Mononuclear cell (primary cell): ENCODE results near the gene HMGCL. TPM values are rescaled to one million over a fixed set of nuclear protein-coding genes. Genes with fewer than 3 reads are reported as not detected.
"Not testable (repeated sequence)": the region's sequence is repeated elsewhere in the genome, so short reads cannot be mapped to it uniquely, and the experiment has no call there.

Experiments
- H3K27me3 ChIP-seq: 2 replicates; pipeline ENCODE4 v1.6.0; 2011; ENCODE audit warnings: low read length, control low read depth; ENCODE audit not compliant: insufficient read depth
- H3K4me1 ChIP-seq: 2 replicates; pipeline ENCODE4 v1.5.1; 2011; ENCODE audit warnings: mild to moderate bottlenecking, low read length, control low read depth; ENCODE audit not compliant: insufficient read depth
- H3K4me3 ChIP-seq: 2 replicates; pipeline ENCODE4 v1.5.1; 2011; ENCODE audit warnings: mild to moderate bottlenecking, low read length, moderate library complexity
- H3K9me3 ChIP-seq: 2 replicates; pipeline ENCODE4 v1.5.1; 2011; ENCODE audit warnings: low read depth, mild to moderate bottlenecking, control low read depth, low read length
- total RNA-seq: library from RNA; depleted of rRNA; stranded (reverse); fragments of >200 nt; gene quantifications from one replicate; pipeline ENCODE4 v1.2.3, GENCODE V29; 2012

The HMGCL gene
- 7.3 TPM for total RNA-seq

GRCh38 chr1:23825076-23825761, at the start of gene HMGCL:
HMGCL (minus strand) TSS chr1:23825429; CDS start chr1:23825415, 14 bp downstream.
- Histone ChIP-seq H3K9me3 (no peaks in the 10 kb centered on the region), H3K4me1 (peaks cover 17% of the 10 kb centered on the region), H3K27me3 (no peaks in the 10 kb centered on the region), H3K4me3 (peak within 1 kb of the TSS; percentile 100)

GRCh38 chr1:23872421-23872820, 47.2 kb upstream of the HMGCL start:
- Histone ChIP-seq H3K4me3 (no peak overlapping the region), H3K9me3 (no peaks in the 10 kb centered on the region), H3K4me1 (peaks cover 23% of the 10 kb centered on the region), H3K27me3 (no peaks in the 10 kb centered on the region)

- no peaks in the 10 kb centered on the region for H3K9me3 ChIP-seq
- H3K4me1 ChIP-seq, result peaks cover 41% of the 10 kb centered on the region
- no peaks in the 10 kb centered on the region for H3K27me3 ChIP-seq
- no peak overlapping the region for H3K4me3 ChIP-seq
Measured at GRCh38 chr1:23869051-23869450, 43.8 kb upstream of the HMGCL start.

- H3K9me3 ChIP-seq, result no peaks in the 10 kb centered on the region
- peaks cover 41% of the 10 kb centered on the region for H3K4me1 ChIP-seq
- H3K27me3 ChIP-seq, result no peaks in the 10 kb centered on the region
- H3K4me3 ChIP-seq, result peak overlapping the region; percentile 72
Measured at GRCh38 chr1:23868557-23869016, 43.4 kb upstream of the HMGCL start.

- H3K4me1 ChIP-seq, result peaks cover 41% of the 10 kb centered on the region
- H3K4me3 ChIP-seq, result peak within 1 kb of the TSS; percentile 72
- no peaks in the 10 kb centered on the region for H3K27me3 ChIP-seq
- H3K9me3 ChIP-seq, result no peaks in the 10 kb centered on the region
Measured at GRCh38 chr1:23867895-23868556, 42.8 kb upstream of the HMGCL start, which contains the start of gene FUCA1. FUCA1 (minus strand) TSS chr1:23868290; CDS start chr1:23868286, 4 bp downstream.

- no peaks in the 10 kb centered on the region for H3K9me3 ChIP-seq
- peaks cover 41% of the 10 kb centered on the region for H3K4me1 ChIP-seq
- peak overlapping the region; percentile 72 for H3K4me3 ChIP-seq
- H3K27me3 ChIP-seq, result no peaks in the 10 kb centered on the region
Measured at GRCh38 chr1:23867542-23867894, 42.3 kb upstream of the HMGCL start.

- Histone ChIP-seq H3K27me3 (no peaks in the 10 kb centered on the region), H3K4me3 (no peak overlapping the region), H3K9me3 (no peaks in the 10 kb centered on the region), H3K4me1 (peaks cover 41% of the 10 kb centered on the region)
Measured at GRCh38 chr1:23865543-23865930, 40.3 kb upstream of the HMGCL start.

GRCh38 chr1:23864801-23865542, 39.7 kb upstream of the HMGCL start:
- Histone ChIP-seq H3K9me3 (no peaks in the 10 kb centered on the region), H3K4me1 (peaks cover 39% of the 10 kb centered on the region), H3K27me3 (no peaks in the 10 kb centered on the region), H3K4me3 (no peak overlapping the region)

- Histone ChIP-seq H3K9me3 (no peaks in the 10 kb centered on the region), H3K27me3 (no peaks in the 10 kb centered on the region), H3K4me3 (no peak overlapping the region), H3K4me1 (peaks cover 20% of the 10 kb centered on the region)
Measured at GRCh38 chr1:23862640-23863039, 37.4 kb upstream of the HMGCL start.

GRCh38 chr1:23854568-23854967, 29.3 kb upstream of the HMGCL start:
- Histone ChIP-seq H3K27me3 (no peaks in the 10 kb centered on the region), H3K9me3 (no peaks in the 10 kb centered on the region), H3K4me1 (no peaks in the 10 kb centered on the region), H3K4me3 (no peak overlapping the region)

- H3K27me3 ChIP-seq, H3K4me3 ChIP-seq, H3K9me3 ChIP-seq, H3K4me1 ChIP-seq: not testable (repeated sequence)
Measured at GRCh38 chr1:23853124-23853523, 27.9 kb upstream of the HMGCL start.

GRCh38 chr1:23851406-23851805, 26.2 kb upstream of the HMGCL start:
- H3K9me3 ChIP-seq, H3K4me3 ChIP-seq, H3K4me1 ChIP-seq, H3K27me3 ChIP-seq: not testable (repeated sequence)

- no peaks in the 10 kb centered on the region for H3K27me3 ChIP-seq
- no peaks in the 10 kb centered on the region for H3K9me3 ChIP-seq
- H3K4me1 ChIP-seq, result no peaks in the 10 kb centered on the region
- no peak overlapping the region for H3K4me3 ChIP-seq
Measured at GRCh38 chr1:23848673-23849616, 23.7 kb upstream of the HMGCL start.

GRCh38 chr1:23847482-23848095, 22.4 kb upstream of the HMGCL start:
- H3K9me3 ChIP-seq, H3K4me3 ChIP-seq, H3K27me3 ChIP-seq, H3K4me1 ChIP-seq: not testable (repeated sequence)
